ENCODE measurements around the gene SMIM43. TPM values are rescaled to one million over a fixed set of nuclear protein-coding genes. Genes with fewer than 3 reads are reported as not detected.

SMIM43 gene
- total RNA-seq, 1 experiment from 2014 or later: 0.45 TPM

DNA sequence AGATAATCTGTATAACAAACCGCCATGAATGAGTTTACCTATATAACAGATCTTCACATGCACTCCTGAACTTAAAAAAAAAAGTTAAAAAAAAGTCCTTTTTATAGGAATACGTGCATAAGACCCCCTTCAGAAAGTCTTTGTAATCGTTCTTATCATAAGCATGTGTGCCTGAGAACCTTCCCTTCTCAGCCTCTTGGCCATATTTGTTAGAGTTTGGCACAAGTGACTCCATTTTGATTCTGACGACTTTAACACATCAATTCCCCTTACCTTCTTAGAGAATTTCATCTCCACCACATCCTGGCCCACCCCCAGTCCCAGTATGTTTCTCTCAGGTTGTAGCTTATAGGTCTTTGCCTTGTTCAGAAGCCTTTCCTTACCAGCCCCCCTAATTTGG is 52.2 kb downstream of the SMIM43 start:
- Histone ChIP-seq H3K27ac (ENCODE audit: low read depth, low read length, poor library complexity, severe bottlenecking) (no peak overlapping the region), H3K36me3 (ENCODE audit: insufficient read depth, low read length, poor library complexity, severe bottlenecking) (no peaks in the 10 kb centered on the region), H3K9me3 (ENCODE audit: low read depth, low read length, poor library complexity, severe bottlenecking) (no peaks in the 10 kb centered on the region), H3K27me3 (replicated peaks; ENCODE audit: insufficient read depth, low read depth, low read length, poor library complexity) (no peaks in the 10 kb centered on the region), H3K4me3 (ENCODE audit: low read depth, low read length, poor library complexity, severe bottlenecking) (no peak overlapping the region), H3K4me1 (ENCODE audit: insufficient read depth, low read length, poor library complexity, severe bottlenecking) (peaks cover 14% of the 10 kb centered on the region)
- TF ChIP-seq, protein P1, sequence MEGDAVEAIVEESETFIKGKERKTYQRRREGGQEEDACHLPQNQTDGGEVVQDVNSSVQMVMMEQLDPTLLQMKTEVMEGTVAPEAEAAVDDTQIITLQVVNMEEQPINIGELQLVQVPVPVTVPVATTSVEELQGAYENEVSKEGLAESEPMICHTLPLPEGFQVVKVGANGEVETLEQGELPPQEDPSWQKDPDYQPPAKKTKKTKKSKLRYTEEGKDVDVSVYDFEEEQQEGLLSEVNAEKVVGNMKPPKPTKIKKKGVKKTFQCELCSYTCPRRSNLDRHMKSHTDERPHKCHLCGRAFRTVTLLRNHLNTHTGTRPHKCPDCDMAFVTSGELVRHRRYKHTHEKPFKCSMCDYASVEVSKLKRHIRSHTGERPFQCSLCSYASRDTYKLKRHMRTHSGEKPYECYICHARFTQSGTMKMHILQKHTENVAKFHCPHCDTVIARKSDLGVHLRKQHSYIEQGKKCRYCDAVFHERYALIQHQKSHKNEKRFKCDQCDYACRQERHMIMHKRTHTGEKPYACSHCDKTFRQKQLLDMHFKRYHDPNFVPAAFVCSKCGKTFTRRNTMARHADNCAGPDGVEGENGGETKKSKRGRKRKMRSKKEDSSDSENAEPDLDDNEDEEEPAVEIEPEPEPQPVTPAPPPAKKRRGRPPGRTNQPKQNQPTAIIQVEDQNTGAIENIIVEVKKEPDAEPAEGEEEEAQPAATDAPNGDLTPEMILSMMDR (conservative IDR thresholded peaks at IDR 0.05; ENCODE audit: low read depth, low read length): no peak
- no peak for TF ChIP-seq EZH2 (IDR thresholded peaks at IDR 0.05; ENCODE audit: borderline replicate concordance, low read depth, low read length, poor library complexity, severe bottlenecking)
- intact Hi-C loops (cut with micrococcal nuclease; ENCODE audit: unreplicated experiment): no loop called here
- CTCF ChIA-PET: no interaction called here
- POLR2A ChIA-PET (ENCODE audit: low non-redundant PET): no interaction called here
- no peak for DNase-seq (ENCODE audit: low spot score)
- no TSS peak for BruUV-seq (replicated peaks)

DNA sequence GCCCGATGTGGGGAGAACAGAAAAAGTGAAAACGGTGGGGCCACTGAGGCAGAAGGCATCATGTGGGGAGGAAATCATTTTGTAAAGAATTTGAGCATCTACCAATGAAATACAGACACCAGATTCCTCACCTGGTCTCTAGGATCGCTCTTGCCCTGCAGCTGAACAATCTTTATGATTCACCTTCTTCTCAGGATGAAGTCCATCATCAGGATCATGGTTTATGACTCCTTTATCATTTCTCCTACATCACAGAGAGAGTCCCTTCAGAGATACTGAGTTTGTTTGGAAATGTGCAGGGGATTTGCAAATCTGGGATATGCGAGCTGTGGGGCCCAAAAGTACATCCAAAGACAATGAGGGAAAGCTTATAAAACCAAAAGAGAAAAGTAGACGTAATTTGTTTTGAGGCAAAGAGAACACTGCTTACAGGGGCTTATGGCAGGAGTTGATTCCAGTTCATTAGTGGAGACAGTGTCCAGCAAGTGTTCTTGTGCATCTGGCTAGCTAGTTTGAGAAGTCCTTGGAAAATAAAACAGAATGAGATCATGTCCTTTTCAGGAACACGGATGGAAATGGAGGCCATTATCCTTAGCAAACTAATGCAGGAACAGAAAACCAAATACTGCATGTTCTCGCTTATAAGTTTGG is 52.8 kb downstream of the SMIM43 start:
- intact Hi-C loops (cut with micrococcal nuclease; ENCODE audit: unreplicated experiment): no loop called here
- TF ChIP-seq, protein P1 (conservative IDR thresholded peaks at IDR 0.05; ENCODE audit: low read depth, low read length): no peak
- no peak for TF ChIP-seq EZH2 (IDR thresholded peaks at IDR 0.05; ENCODE audit: borderline replicate concordance, low read depth, low read length, poor library complexity, severe bottlenecking)
- Histone ChIP-seq H3K27me3 (replicated peaks; ENCODE audit: insufficient read depth, low read depth, low read length, poor library complexity) (no peaks in the 10 kb centered on the region), H3K9me3 (ENCODE audit: low read depth, low read length, poor library complexity, severe bottlenecking) (no peaks in the 10 kb centered on the region), H3K27ac (ENCODE audit: low read depth, low read length, poor library complexity, severe bottlenecking) (peak overlapping the region; percentile 83), H3K4me1 (ENCODE audit: insufficient read depth, low read length, poor library complexity, severe bottlenecking) (peaks cover 14% of the 10 kb centered on the region), H3K36me3 (ENCODE audit: insufficient read depth, low read length, poor library complexity, severe bottlenecking) (no peaks in the 10 kb centered on the region), H3K4me3 (ENCODE audit: low read depth, low read length, poor library complexity, severe bottlenecking) (peak overlapping the region; percentile 28)
- DNase-seq (ENCODE audit: low spot score): no peak
- ChIA-PET POLR2A (ENCODE audit: low non-redundant PET) (no interaction called here), CTCF (no interaction called here)
- BruUV-seq (replicated peaks): TSS peak; percentile 82

- TF ChIP-seq, protein P1 (conservative IDR thresholded peaks at IDR 0.05; ENCODE audit: low read depth, low read length): no peak
- no peak for TF ChIP-seq EZH2 (IDR thresholded peaks at IDR 0.05; ENCODE audit: borderline replicate concordance, low read depth, low read length, poor library complexity, severe bottlenecking)
- peak overlapping the region; percentile 28 for H3K4me3 ChIP-seq (ENCODE audit: low read depth, low read length, poor library complexity, severe bottlenecking)
- ChIA-PET CTCF (no interaction called here), POLR2A (ENCODE audit: low non-redundant PET) (interaction anchor here (0.6 to 0.7 kb wide), 2 partner anchors 15 to 286 kb away, joined by 3 to 4 read pairs; partner anchors contain the start of gene ANXA5)
- H3K27me3 ChIP-seq (replicated peaks; ENCODE audit: insufficient read depth, low read depth, low read length, poor library complexity): no peaks in the 10 kb centered on the region
- peaks cover 14% of the 10 kb centered on the region for H3K4me1 ChIP-seq (ENCODE audit: insufficient read depth, low read length, poor library complexity, severe bottlenecking)
- TSS peak; percentile 97 for BruUV-seq (replicated peaks)
- peak; percentile 97 for DNase-seq (ENCODE audit: low spot score)
- H3K9me3 ChIP-seq (ENCODE audit: low read depth, low read length, poor library complexity, severe bottlenecking): no peaks in the 10 kb centered on the region
- peak overlapping the region; percentile 83 for H3K27ac ChIP-seq (ENCODE audit: low read depth, low read length, poor library complexity, severe bottlenecking)
- intact Hi-C loops (cut with micrococcal nuclease; ENCODE audit: unreplicated experiment): loop anchor here (2.0 kb wide), 1 partner anchor 15 kb away; the partner anchor contains the start of gene ANXA5
- H3K36me3 ChIP-seq (ENCODE audit: insufficient read depth, low read length, poor library complexity, severe bottlenecking): no peaks in the 10 kb centered on the region
Observed at GRCh38 chr4:121711263-121712000, 53.5 kb downstream of the SMIM43 start.

Measured in A673 (cell line).